Measurements from ENCODE around the gene GLI3.

GLI3 gene

GRCh38 chr7:42081671-42082070 lies 155.3 kb downstream of the GLI3 start:
- no peak for DNase-seq (ENCODE audit: low spot score)

GRCh38 chr7:42080841-42081586 lies 156.0 kb downstream of the GLI3 start:
- DNase-seq (ENCODE audit: low spot score): no peak

- DNase-seq (ENCODE audit: low spot score): no peak
Observed at GRCh38 chr7:42077271-42078135, 159.5 kb downstream of the GLI3 start.

- DNase-seq (ENCODE audit: low spot score): no peak
Observed at GRCh38 chr7:42076870-42077269, 160.1 kb downstream of the GLI3 start.

- DNase-seq (ENCODE audit: low spot score): no peak
Observed at GRCh38 chr7:42075418-42075817, 161.6 kb downstream of the GLI3 start.

- DNase-seq (ENCODE audit: low spot score): no peak
Observed at GRCh38 chr7:42074076-42074475, 162.9 kb downstream of the GLI3 start.

GRCh38 chr7:42071372-42072261 lies 165.4 kb downstream of the GLI3 start:
- DNase-seq (ENCODE audit: low spot score): peak; percentile 22

- peak; percentile 59 for DNase-seq (ENCODE audit: low spot score)
Observed at GRCh38 chr7:42070068-42070467, 166.9 kb downstream of the GLI3 start.

- no peak for DNase-seq (ENCODE audit: low spot score)
Observed at GRCh38 chr7:42069590-42069989, 167.4 kb downstream of the GLI3 start.

GRCh38 chr7:42068554-42069280 lies 168.3 kb downstream of the GLI3 start:
- DNase-seq (ENCODE audit: low spot score): no peak

- DNase-seq (ENCODE audit: low spot score): no peak
Observed at GRCh38 chr7:42065942-42066341, 171.1 kb downstream of the GLI3 start.

- no peak for DNase-seq (ENCODE audit: low spot score)
Observed at GRCh38 chr7:42065015-42065414, 172.0 kb downstream of the GLI3 start.

- DNase-seq (ENCODE audit: low spot score): no peak
Observed at GRCh38 chr7:42064534-42064933, 172.5 kb downstream of the GLI3 start.

GRCh38 chr7:42059275-42059674 lies 177.7 kb downstream of the GLI3 start:
- DNase-seq (ENCODE audit: low spot score): no peak

- no peak for DNase-seq (ENCODE audit: low spot score)
Observed at GRCh38 chr7:42057331-42057730, 179.7 kb downstream of the GLI3 start.

- no peak for DNase-seq (ENCODE audit: low spot score)
Observed at GRCh38 chr7:42055171-42055570, 181.8 kb downstream of the GLI3 start.

- DNase-seq (ENCODE audit: low spot score): no peak
Observed at GRCh38 chr7:42053834-42054233, 183.2 kb downstream of the GLI3 start.

GRCh38 chr7:42049761-42050160 lies 187.2 kb downstream of the GLI3 start:
- no peak for DNase-seq (ENCODE audit: low spot score)

- no peak for DNase-seq (ENCODE audit: low spot score)
Observed at GRCh38 chr7:42046483-42046882, 190.5 kb downstream of the GLI3 start.

- no peak for DNase-seq (ENCODE audit: low spot score)
Observed at GRCh38 chr7:42045961-42046360, 191.0 kb downstream of the GLI3 start.

GRCh38 chr7:42039921-42040320 lies 197.1 kb downstream of the GLI3 start:
- no peak for DNase-seq (ENCODE audit: low spot score)

- no peak for DNase-seq (ENCODE audit: low spot score)
Observed at GRCh38 chr7:42035210-42035609, 201.8 kb downstream of the GLI3 start.

Measured in SW480 (cell line).